ENCODE results near the gene MT1H. TPM values are rescaled to one million over a fixed set of nuclear protein-coding genes. Genes with fewer than 3 reads are reported as not detected.

MT1H gene
- total RNA-seq, 2 donors from 2014 or later = not detected

DNA sequence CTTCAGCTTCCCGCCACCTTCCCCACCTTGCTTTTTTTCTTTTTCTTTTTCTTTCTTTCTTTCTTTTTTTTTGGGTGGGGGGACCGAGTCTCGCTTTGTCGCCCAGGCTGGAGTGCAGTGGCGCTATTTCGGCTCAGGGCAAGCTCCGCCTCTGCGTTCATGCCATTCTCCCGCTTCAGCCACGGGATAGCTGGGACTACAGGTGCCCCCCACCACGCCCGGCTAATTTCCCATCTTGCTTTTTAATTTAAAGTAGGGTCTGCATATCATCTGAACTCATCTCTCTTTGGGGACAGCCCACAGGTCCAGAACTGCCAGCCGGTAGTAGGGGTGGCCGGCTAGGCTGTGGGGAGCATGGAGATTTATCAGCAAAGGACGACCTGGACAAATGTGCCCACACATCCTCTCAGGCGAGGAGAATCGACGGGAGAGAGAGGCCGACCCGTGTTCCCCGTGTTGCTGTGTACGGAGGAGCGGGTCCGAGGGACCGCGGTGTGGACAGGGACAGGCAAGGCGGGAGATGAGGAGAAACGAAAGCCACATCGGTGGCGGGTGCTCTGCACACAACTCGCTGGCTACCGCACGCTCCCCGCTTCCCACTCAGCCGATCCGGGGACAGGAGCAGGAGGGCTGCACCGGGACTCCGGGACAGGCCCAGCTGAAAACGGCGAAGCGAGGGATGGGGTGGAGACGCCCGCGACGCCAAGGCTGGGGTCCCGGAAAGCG lies 34.7 kb upstream of the MT1H start:
- H3K27ac ChIP-seq = no peak overlapping the region
- no peak for DNase-seq (ENCODE audit: low spot score)
- no peaks in the 10 kb centered on the region for H3K36me3 ChIP-seq
- no peaks in the 10 kb centered on the region for H3K9me3 ChIP-seq
- H3K27me3 ChIP-seq = no peaks in the 10 kb centered on the region
- peak overlapping the region in 1 of 2 donors; percentile 23 for H3K4me3 ChIP-seq
- TF ChIP-seq, protein P1, sequence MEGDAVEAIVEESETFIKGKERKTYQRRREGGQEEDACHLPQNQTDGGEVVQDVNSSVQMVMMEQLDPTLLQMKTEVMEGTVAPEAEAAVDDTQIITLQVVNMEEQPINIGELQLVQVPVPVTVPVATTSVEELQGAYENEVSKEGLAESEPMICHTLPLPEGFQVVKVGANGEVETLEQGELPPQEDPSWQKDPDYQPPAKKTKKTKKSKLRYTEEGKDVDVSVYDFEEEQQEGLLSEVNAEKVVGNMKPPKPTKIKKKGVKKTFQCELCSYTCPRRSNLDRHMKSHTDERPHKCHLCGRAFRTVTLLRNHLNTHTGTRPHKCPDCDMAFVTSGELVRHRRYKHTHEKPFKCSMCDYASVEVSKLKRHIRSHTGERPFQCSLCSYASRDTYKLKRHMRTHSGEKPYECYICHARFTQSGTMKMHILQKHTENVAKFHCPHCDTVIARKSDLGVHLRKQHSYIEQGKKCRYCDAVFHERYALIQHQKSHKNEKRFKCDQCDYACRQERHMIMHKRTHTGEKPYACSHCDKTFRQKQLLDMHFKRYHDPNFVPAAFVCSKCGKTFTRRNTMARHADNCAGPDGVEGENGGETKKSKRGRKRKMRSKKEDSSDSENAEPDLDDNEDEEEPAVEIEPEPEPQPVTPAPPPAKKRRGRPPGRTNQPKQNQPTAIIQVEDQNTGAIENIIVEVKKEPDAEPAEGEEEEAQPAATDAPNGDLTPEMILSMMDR (IDR thresholded peaks at IDR 0.05) = no peak
- peaks cover 0 to 36% of the 10 kb centered on the region in 2 donors for H3K4me1 ChIP-seq

DNA sequence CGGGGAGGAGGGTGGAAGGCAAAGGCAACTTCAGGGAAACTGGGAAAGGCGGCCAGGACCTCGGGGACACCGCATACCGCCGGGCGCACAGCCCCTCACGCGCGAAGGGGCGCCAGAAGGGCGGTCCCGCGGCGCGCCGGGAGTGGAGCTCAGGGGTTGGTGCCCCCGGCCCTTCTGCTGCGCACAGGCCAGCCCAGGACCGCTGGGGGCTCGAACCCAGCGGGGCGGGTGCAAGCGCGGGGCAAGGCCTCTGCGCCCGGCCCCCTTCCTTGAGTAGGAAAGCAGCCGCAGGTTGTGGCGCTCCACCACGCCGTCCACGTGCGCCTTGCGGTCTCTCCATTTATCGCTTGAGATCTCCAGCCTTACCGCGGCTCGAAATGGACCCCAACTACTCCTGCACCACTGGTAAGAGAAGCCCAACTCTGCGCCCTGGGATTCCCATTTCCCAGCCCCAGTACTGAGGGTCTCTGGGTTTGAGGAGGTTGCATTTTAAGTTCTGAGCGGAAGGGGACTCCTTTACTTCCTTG lies 34.1 kb upstream of the MT1H start:
- no peaks in the 10 kb centered on the region for H3K9me3 ChIP-seq
- TF ChIP-seq, protein P1 (IDR thresholded peaks at IDR 0.05) = no peak
- DNase-seq (ENCODE audit: low spot score) = no peak
- no peaks in the 10 kb centered on the region for H3K27me3 ChIP-seq
- no peak overlapping the region for H3K27ac ChIP-seq
- no peaks in the 10 kb centered on the region for H3K36me3 ChIP-seq
- H3K4me3 ChIP-seq = peak overlapping the region in 1 of 2 donors; percentile 23
- H3K4me1 ChIP-seq = peaks cover 0 to 36% of the 10 kb centered on the region in 2 donors

DNA sequence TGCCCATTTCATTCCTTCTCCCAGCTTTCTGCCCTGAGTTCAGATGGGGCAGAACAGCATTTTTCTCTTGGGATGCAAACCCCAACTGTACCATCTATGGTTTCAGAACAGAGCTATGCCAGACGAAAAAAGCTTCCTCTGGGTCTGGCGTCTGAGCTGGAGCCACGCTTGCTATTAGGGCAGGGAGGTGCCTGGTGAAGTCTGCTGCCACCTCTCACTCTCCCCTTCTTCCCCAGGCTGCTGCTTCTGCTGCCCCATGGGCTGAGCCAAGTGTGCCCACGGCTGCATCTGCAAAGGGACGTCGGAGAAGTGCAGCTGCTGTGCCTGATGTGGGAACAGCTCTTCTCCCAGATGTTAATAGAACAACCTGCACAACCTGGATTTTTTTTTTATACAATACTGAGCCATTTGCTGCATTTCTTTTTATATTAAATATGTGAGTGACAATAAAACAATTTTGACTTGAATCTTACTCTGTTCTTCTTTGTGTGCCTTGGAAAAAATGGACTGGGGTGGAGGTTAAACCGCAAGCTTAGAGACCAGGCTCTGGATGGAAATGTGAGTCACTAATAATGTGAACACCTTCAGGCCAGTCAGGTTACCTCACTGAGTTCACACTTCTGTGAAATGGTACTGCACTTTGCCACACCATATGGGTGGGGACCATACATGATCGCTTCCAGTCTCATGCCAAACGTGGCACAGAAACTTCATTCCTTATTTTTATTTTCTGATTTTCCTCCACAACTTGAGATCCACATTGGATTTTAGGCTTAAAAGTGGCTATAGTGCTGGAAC lies 32.8 kb upstream of the MT1H start:
- peaks cover 0 to 32% of the 10 kb centered on the region in 2 donors for H3K4me1 ChIP-seq
- DNase-seq (ENCODE audit: low spot score) = no peak
- TF ChIP-seq, protein P1 (IDR thresholded peaks at IDR 0.05) = no peak
- no peak overlapping the region for H3K4me3 ChIP-seq
- no peaks in the 10 kb centered on the region for H3K27me3 ChIP-seq
- no peaks in the 10 kb centered on the region for H3K9me3 ChIP-seq
- no peaks in the 10 kb centered on the region for H3K36me3 ChIP-seq
- H3K27ac ChIP-seq = no peak overlapping the region

DNA sequence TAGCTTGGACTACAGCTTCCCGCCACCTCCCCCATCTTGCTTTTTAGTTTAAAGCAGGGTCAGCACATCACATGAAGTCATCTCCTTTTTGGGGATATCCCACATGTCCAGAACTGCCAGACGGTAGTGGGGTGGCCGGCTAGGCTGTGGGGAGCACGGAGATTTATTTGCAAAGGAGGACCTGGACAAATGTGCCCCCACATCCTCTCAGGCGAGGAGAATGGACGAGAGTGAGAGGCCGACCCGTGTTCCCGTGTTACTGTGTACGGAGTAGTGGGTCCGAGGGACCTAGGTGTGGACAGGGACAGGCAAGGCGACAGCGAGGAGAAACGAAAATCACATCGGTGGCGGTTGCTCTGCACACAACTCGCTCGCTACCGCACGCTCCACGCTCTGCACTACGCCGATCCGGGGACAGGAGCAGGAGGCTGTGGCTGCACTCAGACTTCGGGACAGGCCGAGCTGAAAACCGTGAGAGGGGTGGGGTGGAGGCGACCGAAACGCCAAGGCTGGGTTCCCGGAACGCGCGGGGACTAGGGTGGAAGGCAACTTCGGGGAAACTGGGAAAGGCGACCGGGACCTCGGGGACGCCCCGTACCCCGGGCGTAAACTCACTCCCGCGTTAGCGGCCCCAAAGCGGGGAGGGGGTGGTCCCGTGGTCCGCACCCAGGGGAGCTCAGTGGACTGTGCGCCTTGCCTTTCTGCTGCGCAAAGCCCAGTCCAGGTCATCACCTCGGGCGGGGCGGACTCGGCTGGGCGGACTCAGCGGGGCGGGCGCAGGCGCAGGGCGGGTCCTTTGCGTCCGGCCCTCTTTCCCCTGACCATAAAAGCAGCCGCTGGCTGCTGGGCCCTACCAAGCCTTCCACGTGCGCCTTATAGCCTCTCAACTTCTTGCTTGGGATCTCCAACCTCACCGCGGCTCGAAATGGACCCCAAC lies 31.5 kb upstream of the MT1H start, which contains the start of gene MT1A:
Gene MT1A (plus strand): TSS at position 853 of the 937 bp plus-strand sequence. CDS start 73 bp downstream, at position 926.
- peaks cover 0 to 34% of the 10 kb centered on the region in 2 donors for H3K4me1 ChIP-seq
- peak within 1 kb of the TSS; percentile 50 to 77 for H3K27ac ChIP-seq
- peak within 1 kb of the TSS; percentile 33 to 62 for H3K4me3 ChIP-seq
- no peaks in the 10 kb centered on the region for H3K9me3 ChIP-seq
- H3K27me3 ChIP-seq = no peaks in the 10 kb centered on the region
- TF ChIP-seq, protein P1 (IDR thresholded peaks at IDR 0.05) = no peak
- DNase-seq (ENCODE audit: low spot score) = peak; percentile 85
- no peaks in the 10 kb centered on the region for H3K36me3 ChIP-seq

DNA sequence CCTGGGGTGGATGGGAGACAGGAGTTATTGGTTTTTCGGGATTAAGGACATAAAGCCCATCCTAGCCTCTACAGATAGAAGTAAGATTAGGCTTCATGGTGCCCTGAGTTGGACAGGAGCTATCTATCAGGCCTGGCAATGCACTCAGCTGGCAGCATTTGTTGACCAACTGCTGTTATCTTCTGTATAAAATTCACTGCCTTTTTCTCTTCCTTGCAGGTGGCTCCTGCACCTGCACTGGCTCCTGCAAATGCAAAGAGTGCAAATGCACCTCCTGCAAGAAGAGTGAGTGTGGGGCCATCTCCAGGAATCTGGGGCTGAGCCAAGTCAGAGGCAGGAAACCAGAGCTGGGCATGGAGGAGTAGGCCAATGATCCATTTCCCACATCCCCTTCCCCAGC lies 30.6 kb upstream of the MT1H start:
- Histone ChIP-seq H3K4me1 (peaks cover 0 to 36% of the 10 kb centered on the region in 2 donors), H3K36me3 (no peaks in the 10 kb centered on the region), H3K27me3 (no peaks in the 10 kb centered on the region), H3K27ac (peak overlapping the region in 1 of 2 donors; percentile 77), H3K9me3 (no peaks in the 10 kb centered on the region), H3K4me3 (no peak overlapping the region)
- DNase-seq (ENCODE audit: low spot score) = no peak
- TF ChIP-seq, protein P1 (IDR thresholded peaks at IDR 0.05) = no peak

Data from right atrium auricular region (tissue), 2 donors.